NT2/D1 (cell line): ENCODE results near the gene ALKBH6.

Source experiments
- SUZ12 ChIP-seq: IDR thresholded peaks from 2 replicates; pipeline ENCODE4 v1.6.1; 2011; ENCODE audit not compliant: insufficient read length, insufficient read depth; ENCODE audit errors: extremely low read depth
- YY1 ChIP-seq: IDR thresholded peaks from 2 replicates; pipeline ENCODE4 v1.6.1; 2011; ENCODE audit not compliant: insufficient read length, insufficient read depth
- ZNF274 ChIP-seq: IDR thresholded peaks from 2 replicates; pipeline ENCODE4 v1.6.1; 2011; ENCODE audit warnings: mild to moderate bottlenecking, low read depth, low read length

DNA sequence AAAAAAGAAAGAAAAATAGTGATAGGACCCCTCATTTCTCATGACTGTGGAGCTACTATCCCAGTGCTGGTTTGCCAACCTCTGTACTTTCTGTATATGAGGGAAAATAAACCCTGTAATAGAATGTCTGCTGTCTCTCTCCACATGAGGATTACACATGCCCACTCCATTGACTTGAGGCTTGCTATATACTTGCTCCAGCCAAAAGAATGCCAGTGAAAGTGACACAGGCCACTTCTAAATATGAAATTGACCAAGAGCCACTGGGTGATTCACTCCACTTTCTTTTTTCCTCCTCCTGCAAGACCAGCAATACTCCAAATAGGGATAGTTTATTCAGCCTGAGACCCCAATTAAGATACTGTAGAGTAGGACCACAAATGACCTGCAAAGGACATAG is 33.8 kb upstream of the ALKBH6 start:
- TF ChIP-seq ZNF274 (no peak), YY1 (no peak), SUZ12 (no peak)
